Activated T-helper 9 cell treated with anti-CD3 and anti-CD28 coated beads, Interleukin-2, amount 50 U/mL, for 16 hours (primary cell): Measurements from ENCODE around the gene ST8SIA6.
"Not testable (repeated sequence)": the region's sequence is repeated elsewhere in the genome, so short reads cannot be mapped to it uniquely, and the experiment has no call there.

ENCODE experiments used
- DNase-seq: peaks from one replicate; pipeline ENCODE4 v3.0.0-alpha.2; 2020; ENCODE audit warnings: low read depth

The ST8SIA6 gene

DNA sequence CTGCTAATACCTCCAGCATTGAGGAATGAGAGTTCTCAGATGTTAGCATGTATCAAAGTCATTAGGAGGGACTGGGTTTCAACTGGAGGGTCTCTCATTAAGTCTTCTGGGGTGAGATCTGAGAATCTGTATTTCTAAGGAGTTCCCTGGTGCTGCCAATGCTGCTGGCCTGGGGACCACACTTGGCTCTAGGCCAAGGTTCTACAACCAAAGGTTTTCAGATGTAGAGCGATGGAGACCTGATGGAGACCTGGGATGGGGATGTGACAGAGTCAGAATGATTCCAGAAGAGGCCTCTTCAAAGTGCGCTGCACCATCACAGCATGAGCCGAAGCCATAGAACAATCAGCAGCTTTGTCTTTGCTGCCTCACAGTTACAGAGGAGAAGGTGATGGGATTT is 27.2 kb downstream of the ST8SIA6 start:
- DNase-seq, result no peak

DNA sequence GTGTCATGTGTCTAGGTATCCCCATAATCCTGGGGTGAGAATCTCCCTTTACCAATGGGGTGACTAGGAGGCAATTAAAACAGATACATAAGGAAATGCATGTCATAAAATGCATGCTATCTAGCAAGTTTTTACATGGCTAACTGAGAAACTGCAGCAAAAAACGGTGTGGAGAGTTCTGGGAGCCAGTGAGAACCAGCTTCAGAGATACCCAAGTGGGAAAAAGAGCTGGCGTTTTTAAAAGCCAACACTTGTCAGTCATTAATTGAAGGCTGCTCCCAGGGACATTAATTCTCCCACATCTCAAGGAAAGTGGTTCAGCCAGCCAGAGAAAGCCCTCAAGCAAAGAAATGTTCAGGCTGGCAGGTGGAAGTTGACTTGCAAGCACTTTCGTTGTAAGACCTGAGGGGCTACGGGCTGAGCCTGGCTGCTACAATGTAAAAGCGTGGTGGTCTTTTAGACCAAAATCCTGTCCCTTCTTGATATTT is 28.1 kb downstream of the ST8SIA6 start:
- DNase-seq, result no peak

DNA sequence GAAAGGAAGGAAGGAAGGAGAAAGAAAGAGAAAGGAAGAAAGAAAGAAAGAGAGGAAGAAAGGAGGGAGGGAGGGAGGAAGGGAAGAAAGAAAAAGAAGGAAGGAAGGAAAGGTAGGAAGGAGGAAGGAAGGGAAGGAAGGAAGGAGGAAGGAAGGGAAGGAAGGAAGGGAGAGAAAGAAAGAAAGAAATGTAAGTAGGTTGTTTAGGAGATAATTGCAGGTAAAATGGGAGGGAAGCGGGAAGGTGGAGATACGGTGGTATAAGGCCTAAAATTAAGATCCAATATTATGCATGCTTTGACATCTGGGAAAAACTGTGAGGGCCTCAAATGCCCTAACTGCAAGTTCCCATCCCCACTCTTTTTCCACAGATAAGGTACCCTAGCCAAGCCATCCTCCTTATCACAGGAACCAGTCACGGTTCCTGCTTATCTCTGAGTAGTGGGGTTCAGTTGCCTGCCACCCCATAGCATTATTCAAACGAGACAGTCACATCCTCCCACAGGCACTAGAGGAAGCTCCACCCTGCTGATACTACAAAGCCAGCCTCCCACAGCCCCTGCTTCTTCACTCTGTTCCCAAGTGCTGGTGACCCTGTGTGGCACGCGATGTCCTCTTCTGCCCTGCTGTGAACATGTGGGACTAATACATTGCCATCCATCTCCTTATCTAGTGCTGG is 28.7 kb downstream of the ST8SIA6 start:
- no peak for DNase-seq

DNA sequence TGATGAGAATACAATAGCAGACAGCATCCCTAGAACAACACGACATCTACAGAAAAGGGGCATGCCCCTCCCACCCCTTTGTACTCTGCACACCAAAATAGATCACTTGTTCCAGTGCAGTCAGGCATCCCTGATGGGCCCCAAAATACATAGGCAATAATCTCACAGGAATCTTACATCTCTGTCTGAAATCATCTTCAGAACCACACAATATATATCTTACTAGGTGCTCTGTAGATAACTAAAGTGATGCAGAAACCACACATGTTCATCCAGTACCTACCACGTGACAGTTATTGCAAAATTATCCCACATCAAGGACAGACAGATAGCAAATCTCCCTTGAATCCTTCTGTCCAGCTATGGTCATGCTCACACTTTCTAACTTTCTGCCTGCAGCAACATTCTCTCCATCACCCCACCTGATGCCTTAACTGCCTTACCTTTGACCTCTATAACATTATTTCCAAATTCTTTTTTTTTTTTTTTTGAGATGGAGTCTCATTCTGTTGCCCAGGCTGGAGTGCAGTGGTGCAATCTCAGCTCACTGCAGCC is 30.7 kb downstream of the ST8SIA6 start:
- no peak for DNase-seq

DNA sequence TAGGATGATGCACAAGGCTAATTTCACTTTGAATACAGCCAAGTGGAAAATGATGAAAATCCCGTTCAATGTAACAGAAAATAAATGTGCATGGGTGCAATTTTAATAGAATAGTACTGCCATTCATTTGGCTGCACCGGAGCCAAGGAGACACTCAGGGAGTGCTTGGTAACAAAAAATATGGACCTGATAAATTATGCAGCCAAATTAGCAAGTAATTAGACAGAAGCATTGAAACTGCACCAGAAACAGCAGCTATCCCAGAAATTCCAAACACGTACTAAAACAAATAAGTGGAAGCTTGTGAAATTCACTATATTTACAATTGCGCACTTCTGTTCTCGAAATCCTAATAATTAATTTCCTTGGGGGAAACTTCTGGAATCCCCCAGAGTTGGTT is 31.5 kb downstream of the ST8SIA6 start:
- DNase-seq, result no peak

DNA sequence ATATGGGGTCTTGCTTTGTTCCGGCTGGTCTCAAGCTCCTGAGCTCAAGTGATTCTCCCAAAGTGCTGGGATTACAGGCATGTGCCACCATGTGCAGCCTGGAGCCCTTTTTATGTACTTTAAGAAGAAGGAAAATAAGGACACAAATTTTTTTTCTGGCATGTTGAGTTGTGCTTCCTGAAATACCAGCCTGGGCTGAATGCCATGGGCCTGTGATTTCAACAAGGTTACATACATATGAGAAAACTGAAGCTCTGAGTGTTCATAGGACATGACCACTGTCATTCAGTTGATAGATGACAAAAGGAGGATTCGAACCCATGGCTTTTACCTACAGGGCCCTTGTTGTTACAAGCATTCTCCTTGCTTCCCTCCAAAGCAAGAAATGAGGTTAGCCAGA is 36.1 kb downstream of the ST8SIA6 start:
- no peak for DNase-seq

DNA sequence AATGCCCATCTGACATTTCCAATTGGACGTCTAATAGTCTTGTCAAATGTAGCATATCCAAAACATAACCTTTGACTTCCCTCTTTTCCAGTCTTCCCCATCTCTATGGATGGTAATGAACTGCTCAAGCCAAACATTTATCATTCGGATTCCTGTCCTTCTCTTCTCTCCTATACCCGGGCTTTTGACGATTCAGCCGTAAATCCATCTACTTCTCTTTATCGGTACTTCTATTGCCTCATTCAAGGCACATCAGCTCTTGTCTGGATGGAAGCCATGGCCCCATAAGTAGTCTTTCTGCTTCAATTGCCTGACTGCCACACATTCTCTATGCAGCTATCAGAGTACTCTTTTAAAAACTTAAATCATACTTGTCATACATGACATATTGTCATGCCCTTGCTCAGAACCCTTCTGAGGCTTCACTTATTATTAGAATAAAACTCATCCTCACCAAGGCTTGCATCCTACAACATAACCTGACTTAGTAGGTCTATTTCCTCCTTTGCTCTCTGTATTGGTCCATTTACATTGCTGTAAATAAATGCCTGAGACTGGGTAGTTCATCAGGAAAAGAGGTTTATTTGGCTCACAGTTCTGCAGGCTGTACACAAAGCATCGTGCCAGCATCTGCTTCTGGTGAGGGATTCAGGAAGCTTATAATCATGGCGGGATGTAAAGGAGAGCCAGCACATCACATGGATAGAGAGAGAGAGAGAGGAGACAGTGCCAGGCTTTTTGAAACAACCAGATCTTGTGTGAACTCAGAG is 37.8 kb downstream of the ST8SIA6 start:
- no peak for DNase-seq

DNA sequence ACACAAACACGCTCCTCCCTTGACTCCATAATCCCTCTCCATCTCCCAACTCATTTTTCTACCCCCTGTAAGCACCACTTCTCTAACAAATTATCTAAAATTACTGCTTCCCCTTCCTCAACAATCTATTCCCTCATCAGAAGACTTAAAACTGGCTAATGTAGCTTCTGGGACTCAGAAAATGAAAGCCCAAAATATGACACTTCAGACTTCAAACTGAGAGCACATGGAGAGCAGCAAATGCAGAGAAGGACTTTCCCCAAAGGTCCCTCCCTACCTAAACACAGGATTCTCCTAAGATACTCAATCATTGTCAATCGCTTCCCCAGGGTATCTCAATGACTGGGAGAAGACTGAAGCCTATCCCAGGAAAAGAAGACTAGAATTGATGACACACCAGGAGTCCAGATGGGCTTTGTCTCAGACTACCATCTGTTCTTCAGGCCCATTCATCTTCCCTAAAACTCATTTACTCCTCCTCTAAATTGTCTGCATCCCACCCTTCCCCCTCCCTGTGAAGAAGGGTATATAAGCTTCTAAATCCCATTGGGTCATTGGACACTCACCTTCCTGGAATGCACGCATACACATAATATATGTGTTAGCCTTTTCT is 39.2 kb downstream of the ST8SIA6 start:
- no peak for DNase-seq

DNA sequence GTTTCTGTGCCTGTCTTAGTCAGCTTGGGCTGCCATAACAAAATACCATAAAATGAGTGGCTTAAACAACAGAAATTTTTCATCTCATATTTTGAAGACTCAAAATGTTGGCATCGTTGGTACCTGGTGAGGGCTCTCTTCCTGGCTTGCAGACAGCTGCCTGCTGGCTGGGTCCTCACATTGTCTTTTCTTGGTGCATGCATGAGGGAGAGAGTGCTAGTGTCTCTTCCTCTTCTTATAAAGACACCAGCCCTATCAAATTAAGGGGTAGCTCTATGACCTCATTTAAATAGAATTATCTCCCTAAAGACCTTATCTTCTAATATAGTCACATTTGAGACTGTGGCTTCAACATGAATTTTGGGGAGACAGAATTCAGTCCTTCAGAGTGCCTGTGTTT is 39.9 kb downstream of the ST8SIA6 start:
- DNase-seq, result no peak

DNA sequence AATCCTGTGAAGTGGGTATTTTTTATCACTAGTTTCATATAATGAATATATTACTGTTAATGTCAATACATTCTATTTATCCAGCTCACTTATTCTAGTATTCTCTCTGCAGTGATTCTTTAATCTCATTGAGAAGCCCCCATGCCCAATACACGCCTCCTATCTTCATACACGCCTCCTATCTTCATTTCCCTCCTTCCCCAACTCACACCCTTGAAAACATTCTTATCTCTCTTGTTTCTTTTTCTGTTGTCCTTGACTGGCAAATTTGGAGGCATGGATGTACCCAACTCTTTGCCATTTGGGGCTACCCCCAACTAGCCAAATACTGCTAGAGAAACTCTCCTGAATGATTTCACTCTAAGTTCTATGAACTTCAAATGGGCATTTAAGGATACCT is 40.5 kb downstream of the ST8SIA6 start:
- DNase-seq, result no peak

DNA sequence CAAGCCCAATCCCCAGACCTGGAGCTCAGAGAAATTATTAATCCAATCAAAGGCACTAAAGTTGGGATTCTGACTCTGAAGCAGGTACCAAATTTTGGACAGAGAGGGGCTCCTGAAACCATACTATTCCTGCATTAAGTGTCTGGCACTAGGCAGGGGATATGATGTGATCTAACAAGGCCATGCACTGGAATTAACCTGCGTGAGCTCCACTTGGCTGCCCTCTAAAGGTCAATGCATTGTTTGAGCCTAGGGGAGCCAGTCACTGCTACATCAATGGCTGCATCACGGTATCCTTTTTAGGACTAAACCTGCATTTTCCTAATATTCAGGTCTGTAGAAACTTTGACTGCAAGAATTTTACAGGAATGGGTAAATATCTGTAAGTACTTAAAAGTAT is 42.1 kb downstream of the ST8SIA6 start:
- no peak for DNase-seq

DNA sequence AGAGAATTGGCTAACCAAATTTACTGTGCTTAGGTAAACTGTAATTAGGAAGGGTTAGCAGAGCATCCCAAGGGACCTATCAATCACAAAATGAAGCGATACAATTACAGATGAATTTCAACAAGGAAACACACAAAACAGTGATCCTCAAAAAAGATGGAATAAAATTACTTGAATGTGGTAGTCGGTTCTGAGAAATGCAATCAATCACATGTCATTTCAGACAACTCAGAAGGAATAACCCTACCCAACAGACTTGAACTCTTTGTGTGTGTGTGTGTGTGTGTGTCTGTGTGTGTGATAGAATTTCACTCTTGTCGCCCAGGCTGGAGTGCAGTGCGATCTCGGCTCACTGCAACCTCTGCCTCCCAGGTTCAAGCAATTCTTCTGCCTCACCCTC is 43.5 kb downstream of the ST8SIA6 start:
- DNase-seq, result no peak

DNA sequence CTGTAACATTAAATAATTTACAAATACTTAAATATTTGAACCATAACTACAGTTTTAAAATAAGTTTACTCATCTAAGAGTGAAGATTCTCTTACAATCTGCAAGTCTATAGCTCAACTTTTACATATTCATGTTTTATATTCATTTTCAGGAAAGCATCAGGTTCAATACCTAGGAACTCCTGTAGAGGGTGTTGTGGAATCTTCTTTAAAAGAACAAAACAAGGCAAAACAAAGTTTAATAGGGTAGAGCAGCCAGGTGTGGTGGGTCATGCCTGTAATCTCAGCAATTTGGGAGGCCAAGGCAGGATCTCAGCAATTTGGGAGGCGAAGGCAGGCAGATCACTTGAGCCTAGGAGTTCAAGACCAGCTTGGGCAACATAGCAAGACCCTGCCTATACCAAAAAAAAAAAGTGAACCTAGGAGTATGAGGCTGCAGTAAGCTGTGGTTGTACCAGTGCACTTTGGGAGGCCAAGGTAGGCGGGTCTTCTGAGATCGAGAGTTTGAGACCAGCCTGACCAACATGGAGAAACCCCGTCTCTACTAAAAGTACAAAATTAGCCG is 45.1 kb downstream of the ST8SIA6 start:
- no peak for DNase-seq

DNA sequence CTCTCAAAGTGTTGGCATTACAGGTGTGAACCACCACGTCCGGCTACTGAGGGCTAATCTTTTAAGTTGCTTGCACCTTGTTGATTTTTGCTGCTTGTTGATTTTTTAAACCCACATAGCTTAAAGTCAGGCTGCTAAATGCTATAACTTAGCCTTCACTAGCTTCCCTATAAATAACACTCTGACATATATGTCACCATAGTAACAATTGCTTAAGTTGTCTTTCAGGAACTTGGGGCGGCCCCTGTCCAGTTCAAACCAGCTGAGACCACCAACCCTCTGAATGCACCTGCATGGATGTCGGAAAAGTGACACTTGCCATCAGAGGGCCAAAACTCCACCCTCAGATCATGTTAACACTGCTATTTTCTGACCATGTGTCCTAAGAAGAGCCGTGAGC is 47.3 kb downstream of the ST8SIA6 start:
- DNase-seq, result no peak

DNA sequence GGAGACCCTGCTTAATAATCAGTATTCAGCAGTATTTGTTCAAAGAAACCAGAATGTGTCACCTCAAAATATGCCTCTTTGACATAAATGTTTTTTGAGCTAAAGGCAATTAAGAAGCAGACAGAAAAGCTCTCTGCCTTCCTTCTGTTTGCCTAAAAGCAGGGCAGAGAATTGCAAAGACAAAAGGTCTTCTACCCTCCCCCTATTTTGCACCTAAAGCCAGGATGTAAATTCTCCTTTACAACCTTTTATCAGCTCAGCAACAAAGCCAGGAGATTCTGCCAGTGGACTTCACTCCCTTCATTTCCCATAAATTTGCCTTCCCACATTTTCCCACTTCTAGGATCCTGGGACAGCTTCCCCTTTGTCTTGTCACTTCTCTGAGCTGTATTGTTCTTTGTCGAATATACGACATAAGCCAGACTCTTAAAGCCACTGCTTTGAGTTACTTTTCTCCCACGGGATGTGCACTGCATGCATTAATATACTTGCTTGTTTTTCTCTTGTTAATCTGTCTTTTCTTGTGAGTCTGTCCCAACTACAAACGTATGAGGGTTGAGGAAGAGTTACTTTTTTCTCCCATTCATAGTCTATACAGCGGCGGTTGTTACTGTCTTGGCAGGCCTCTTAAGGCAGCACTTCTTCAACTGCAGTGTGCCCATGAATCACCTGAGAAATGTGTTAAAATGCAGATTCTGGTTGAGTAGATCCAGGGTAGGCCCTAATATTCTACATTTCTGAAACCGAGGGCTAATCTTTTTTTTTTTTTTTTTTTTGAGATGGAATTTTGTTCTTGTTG is 48.2 kb downstream of the ST8SIA6 start:
- DNase-seq, result no peak

DNA sequence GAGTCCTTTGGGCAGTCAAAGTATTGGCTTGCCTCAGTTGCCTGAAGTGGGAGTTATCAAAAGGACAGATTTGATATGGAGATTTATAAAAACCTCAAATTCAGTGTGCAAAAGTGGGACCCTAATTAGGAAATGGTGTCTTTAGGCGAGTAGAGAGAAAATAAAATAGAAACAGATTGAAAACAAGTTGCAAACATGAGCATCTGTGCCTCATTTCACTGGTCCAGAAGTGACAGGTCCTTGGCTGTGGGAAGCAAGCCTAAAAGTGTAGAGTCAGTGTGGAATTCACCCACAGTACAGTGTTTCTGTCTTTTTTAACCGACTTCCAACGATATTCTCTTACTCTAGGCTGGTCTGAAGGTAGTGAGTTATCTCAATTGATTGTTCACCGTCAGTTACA is 51.2 kb downstream of the ST8SIA6 start:
- DNase-seq, result no peak

DNA sequence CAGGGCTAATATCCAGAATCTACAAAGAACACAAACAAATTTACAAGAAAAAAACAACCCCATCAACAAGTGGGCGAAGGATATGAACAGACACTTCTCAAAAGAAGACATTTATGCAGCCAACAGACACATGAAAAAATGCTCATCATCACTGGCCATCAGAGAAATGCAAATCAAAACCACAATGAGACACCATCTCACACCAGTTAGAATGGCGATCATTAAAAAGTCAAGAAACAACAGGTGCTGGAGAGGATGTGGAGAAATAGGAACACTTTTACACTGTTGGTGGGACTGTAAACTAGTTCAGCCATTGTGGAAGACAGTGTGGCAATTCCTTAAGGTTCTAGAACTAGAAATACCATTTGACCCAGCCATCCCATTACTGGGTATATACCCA is 52.4 kb downstream of the ST8SIA6 start:
- not testable (repeated sequence) for DNase-seq

DNA sequence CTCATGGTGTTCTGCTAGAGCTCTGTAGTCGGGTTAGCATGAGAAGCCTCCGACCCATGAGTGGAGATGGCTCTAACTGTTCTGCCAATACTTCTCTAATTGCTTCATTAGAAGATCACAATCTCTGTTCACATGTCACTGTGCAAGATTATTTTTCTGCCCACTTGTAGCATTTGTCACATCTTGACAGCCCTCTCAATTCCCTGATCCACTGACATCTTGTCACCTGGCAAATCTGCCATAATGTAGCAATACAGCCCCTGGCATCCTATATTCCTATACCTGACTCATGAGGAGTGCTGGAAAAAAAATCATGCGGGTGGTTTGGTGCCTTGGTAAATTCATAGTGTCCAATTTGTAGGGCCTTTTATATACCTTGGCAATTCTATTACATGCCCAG is 58.4 kb downstream of the ST8SIA6 start:
- DNase-seq, result no peak

DNA sequence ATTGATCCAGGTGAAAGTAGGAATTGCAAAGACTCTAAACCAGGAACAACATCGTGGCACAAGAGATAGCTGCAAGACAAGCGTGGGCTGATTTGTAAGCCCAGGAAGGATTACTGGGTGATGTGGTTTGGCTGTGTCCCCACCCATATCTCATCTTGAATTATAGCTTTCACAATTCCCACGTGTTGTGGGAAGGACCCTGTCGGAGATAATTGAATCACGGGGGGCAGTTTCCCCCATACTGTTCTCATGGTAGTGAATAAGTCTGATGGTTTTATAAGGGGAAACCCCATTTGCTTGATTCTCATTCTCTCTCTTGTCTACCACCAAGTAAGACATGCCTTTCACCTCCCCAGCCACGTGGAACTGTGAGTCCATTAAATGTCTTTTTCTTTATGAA is 59.5 kb downstream of the ST8SIA6 start:
- no peak for DNase-seq

DNA sequence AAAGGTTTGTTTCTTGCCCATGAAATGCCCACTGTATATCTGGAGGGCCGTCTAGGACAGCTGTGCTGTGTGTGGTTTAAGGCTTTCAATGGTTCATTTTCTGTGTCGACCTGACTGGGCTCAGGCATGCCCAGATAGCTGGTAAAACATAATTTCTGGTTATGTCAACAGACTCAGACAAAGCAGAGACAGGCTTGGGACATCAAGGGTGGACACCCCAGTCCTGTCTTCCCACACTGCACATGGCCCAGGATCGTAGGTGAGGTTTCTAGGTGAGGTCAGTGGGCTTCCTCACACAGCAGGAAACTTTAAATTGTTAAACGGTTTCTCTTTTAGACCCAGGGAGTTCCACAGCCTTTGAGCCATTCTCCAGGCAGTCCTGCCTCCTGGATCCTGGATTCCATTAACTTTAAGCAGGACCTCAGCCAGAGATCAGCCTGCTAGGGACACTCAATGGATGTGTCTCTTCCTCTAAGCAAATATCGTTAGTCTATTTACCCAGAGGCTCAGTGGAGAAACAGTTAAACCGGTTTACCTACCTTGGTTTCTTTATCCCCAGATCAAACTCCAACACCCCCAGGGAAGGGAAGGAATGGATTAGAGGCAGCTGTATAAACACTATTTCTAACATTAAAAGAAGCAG is 66.4 kb downstream of the ST8SIA6 start:
- no peak for DNase-seq

DNA sequence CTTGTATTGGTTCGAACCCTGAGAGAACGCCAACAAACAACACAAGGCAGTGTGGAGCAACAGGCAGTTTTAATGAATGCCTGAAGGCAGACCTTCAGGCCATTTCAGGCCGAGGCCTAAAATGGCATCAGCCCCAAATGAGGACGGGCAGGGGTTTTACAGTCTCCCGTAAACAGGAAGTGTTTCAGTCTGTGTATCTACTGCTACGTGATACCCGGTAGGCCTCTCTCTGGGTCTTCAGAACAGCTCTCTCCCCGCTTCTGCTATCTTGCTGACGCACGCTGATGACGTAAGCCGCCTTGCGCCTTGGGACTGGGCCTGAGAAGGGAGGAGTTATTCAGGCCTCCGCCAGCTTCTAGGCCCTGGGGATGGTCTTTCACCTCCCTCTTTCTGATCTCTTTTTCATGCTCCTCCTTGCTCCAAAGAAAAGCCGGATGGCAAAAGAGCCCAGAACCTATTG is 67.7 kb downstream of the ST8SIA6 start:
- DNase-seq, result no peak
